OCI-LY7 (cell line): ENCODE measurements around the gene NUTM2D.
"Not testable (repeated sequence)": the region's sequence is repeated elsewhere in the genome, so short reads cannot be mapped to it uniquely, and the experiment has no call there.

Experiments used
- EZH2phosphoT487 ChIP-seq: fragments of 200-600 bp; sonication (generic); IDR thresholded peaks from 2 replicates; pipeline ENCODE4 v1.6.1; 2018; ENCODE audit warnings: low read depth, borderline replicate concordance, mild to moderate bottlenecking, mixed run types, antibody characterized with exemption, low read length, moderate library complexity, mixed read lengths
- TF ChIP-seq, protein P1 (sequence below): fragments of 200-600 bp; sonication (generic); conservative IDR thresholded peaks from 2 replicates; pipeline ENCODE4 v1.5.1; 2014; ENCODE audit warnings: mild to moderate bottlenecking, antibody characterized with exemption, low read length, moderate library complexity, mixed read lengths

DNA sequence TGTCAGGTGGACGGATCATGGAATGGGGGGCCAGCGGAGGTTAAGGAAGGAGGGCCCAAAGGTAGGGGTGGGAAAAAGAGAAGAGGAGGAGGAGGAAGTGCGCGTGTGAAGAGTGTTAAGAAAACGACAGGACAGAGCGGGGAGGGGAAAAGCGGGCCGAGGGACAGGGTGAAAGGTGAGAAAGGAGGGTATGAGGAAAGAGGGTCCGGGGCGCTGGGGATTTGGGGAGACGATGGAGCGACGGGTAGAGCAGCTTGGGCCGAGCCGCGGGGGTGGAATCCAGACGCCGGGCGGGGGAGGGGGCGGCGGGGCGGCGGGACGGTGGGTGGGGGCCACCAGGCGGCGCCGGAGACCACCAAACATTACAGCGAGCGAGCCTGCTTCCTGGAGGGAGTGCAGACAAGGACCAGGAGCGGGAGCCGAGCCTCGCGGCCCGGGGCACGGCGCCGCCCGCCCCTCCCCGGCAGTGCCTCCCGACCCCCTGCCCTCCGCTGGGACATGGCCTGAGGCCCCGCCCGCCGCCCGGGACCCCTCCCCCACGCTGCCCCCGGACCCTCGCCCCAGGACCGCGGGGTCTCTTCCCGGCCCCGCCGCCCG is 15.9 kb upstream of the NUTM2D start:
- TF ChIP-seq, protein P1, sequence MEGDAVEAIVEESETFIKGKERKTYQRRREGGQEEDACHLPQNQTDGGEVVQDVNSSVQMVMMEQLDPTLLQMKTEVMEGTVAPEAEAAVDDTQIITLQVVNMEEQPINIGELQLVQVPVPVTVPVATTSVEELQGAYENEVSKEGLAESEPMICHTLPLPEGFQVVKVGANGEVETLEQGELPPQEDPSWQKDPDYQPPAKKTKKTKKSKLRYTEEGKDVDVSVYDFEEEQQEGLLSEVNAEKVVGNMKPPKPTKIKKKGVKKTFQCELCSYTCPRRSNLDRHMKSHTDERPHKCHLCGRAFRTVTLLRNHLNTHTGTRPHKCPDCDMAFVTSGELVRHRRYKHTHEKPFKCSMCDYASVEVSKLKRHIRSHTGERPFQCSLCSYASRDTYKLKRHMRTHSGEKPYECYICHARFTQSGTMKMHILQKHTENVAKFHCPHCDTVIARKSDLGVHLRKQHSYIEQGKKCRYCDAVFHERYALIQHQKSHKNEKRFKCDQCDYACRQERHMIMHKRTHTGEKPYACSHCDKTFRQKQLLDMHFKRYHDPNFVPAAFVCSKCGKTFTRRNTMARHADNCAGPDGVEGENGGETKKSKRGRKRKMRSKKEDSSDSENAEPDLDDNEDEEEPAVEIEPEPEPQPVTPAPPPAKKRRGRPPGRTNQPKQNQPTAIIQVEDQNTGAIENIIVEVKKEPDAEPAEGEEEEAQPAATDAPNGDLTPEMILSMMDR = not testable (repeated sequence)
- not testable (repeated sequence) for TF ChIP-seq EZH2phosphoT487
